Osteocyte (in vitro differentiated cells): Measurements from ENCODE around the gene NIT2. TPM values are rescaled to one million over a fixed set of nuclear protein-coding genes. Genes with fewer than 3 reads are reported as not detected.

Experiments
- DNase-seq: peaks from one replicate; pipeline ENCODE4 v3.0.0; 2021; ENCODE audit warnings: mixed read lengths; ENCODE audit not compliant: unreplicated experiment; ENCODE audit errors: extremely low spot score
- H3K27ac Mint-ChIP-seq: one replicate; pipeline ENCODE4 v1.8.0; 2021; ENCODE audit warnings: mild to moderate bottlenecking, mixed read lengths; ENCODE audit not compliant: unreplicated experiment
- H3K27me3 Mint-ChIP-seq: one replicate; pipeline ENCODE4 v1.8.0; 2021; ENCODE audit warnings: mixed read lengths; ENCODE audit not compliant: unreplicated experiment
- H3K36me3 Mint-ChIP-seq: one replicate; pipeline ENCODE4 v1.8.0; 2021; ENCODE audit warnings: mixed read lengths; ENCODE audit not compliant: unreplicated experiment
- H3K4me1 Mint-ChIP-seq: one replicate; pipeline ENCODE4 v1.8.0; 2021; ENCODE audit warnings: mixed read lengths; ENCODE audit not compliant: unreplicated experiment
- H3K4me3 Mint-ChIP-seq: one replicate; pipeline ENCODE4 v1.8.0; 2021; ENCODE audit warnings: mild to moderate bottlenecking, moderate library complexity, mixed read lengths; ENCODE audit not compliant: unreplicated experiment
- H3K9me3 Mint-ChIP-seq: one replicate; pipeline ENCODE4 v1.8.0; 2021; ENCODE audit warnings: mixed read lengths; ENCODE audit not compliant: unreplicated experiment
- total RNA-seq: library from RNA; stranded (reverse); gene quantifications from 2 replicates; pipeline ENCODE4 v1.2.1, GENCODE V29; 2021
- TF ChIP-seq, protein P1 (sequence below): fragments of 200-600 bp; sonication (generic); IDR thresholded peaks from 2 replicates; pipeline ENCODE4 v1.5.0; 2021; ENCODE audit warnings: antibody characterized with exemption, mild to moderate bottlenecking, moderate library complexity

Gene NIT2
- total RNA-seq, 1 donor from 2014 or later = 46.3 TPM

- Mint-ChIP-seq H3K36me3 (peaks cover 50% of the 10 kb centered on the region), H3K27me3 (no peaks in the 10 kb centered on the region), H3K27ac (no peak overlapping the region), H3K4me3 (no peak overlapping the region), H3K4me1 (peaks cover 2% of the 10 kb centered on the region), H3K9me3 (no peaks in the 10 kb centered on the region)
- TF ChIP-seq, protein P1, sequence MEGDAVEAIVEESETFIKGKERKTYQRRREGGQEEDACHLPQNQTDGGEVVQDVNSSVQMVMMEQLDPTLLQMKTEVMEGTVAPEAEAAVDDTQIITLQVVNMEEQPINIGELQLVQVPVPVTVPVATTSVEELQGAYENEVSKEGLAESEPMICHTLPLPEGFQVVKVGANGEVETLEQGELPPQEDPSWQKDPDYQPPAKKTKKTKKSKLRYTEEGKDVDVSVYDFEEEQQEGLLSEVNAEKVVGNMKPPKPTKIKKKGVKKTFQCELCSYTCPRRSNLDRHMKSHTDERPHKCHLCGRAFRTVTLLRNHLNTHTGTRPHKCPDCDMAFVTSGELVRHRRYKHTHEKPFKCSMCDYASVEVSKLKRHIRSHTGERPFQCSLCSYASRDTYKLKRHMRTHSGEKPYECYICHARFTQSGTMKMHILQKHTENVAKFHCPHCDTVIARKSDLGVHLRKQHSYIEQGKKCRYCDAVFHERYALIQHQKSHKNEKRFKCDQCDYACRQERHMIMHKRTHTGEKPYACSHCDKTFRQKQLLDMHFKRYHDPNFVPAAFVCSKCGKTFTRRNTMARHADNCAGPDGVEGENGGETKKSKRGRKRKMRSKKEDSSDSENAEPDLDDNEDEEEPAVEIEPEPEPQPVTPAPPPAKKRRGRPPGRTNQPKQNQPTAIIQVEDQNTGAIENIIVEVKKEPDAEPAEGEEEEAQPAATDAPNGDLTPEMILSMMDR = no peak
- no peak for DNase-seq
Observed at GRCh38 chr3:100299016-100299415, 35.5 kb upstream of the NIT2 start.

- no peak for DNase-seq
- Mint-ChIP-seq H3K4me3 (no peak overlapping the region), H3K36me3 (peaks cover 35% of the 10 kb centered on the region), H3K9me3 (no peaks in the 10 kb centered on the region), H3K27me3 (no peaks in the 10 kb centered on the region), H3K4me1 (peaks cover 11% of the 10 kb centered on the region), H3K27ac (no peak overlapping the region)
- TF ChIP-seq, protein P1 = no peak
Observed at GRCh38 chr3:100306695-100307094, 27.9 kb upstream of the NIT2 start.

GRCh38 chr3:100310355-100310965 lies 24.1 kb upstream of the NIT2 start:
- Mint-ChIP-seq H3K27ac (no peak overlapping the region), H3K36me3 (peaks cover 23% of the 10 kb centered on the region), H3K4me3 (no peak overlapping the region), H3K27me3 (no peaks in the 10 kb centered on the region), H3K9me3 (no peaks in the 10 kb centered on the region), H3K4me1 (peaks cover 10% of the 10 kb centered on the region)
- no peak for DNase-seq
- TF ChIP-seq, protein P1 = no peak

DNA sequence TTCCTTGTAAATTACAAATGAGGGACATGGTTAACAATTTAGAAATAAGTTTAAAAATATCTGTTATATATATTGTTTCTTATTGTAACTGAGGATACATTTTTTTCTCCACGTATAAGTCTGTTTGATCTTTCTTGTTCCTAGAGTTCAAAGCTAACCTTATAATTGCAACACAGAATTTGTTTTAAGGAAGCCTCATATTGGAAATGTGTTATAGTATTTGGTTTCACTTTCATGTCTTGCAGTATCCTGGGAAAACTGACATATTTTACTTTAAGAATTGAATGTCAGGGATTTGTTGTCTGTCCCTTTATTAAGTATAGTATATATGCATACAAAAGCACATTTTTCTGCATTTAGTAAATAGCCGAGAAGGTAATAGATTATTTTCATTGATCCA lies 23.5 kb upstream of the NIT2 start:
- no peak overlapping the region for H3K27ac Mint-ChIP-seq
- TF ChIP-seq, protein P1 = no peak
- H3K27me3 Mint-ChIP-seq = no peaks in the 10 kb centered on the region
- H3K36me3 Mint-ChIP-seq = peaks cover 24% of the 10 kb centered on the region
- no peaks in the 10 kb centered on the region for H3K9me3 Mint-ChIP-seq
- no peak overlapping the region for H3K4me3 Mint-ChIP-seq
- DNase-seq = no peak
- peaks cover 10% of the 10 kb centered on the region for H3K4me1 Mint-ChIP-seq

DNA sequence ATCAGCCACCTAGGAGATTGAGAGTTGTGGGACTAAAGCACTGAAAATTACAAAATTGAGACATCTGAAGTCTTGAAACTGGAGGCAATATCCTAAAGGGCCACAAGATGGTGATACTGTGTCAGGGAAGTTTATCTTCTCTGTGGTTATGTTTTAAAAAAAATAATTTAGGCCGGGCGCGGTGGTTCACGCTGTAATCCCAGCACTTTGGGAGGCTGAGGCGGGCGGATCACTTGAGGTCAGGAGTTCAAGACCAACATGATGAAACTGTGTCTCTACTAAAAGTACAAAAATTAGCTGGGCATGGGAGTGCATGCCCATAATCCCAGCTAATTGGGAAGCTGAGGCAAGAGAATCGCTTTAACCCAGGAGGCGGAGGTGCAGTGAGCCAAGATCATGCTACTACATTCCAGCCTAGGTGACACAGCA lies 17.9 kb upstream of the NIT2 start:
- TF ChIP-seq, protein P1 = peak; percentile 76
- Mint-ChIP-seq H3K9me3 (no peaks in the 10 kb centered on the region), H3K27ac (peak overlapping the region; percentile 50), H3K36me3 (peaks cover 16% of the 10 kb centered on the region), H3K4me3 (no peak overlapping the region), H3K4me1 (peaks cover 7% of the 10 kb centered on the region), H3K27me3 (no peaks in the 10 kb centered on the region)
- no peak for DNase-seq
